Panc1 (cell line): Measurements from ENCODE around the gene PCSK7. TPM values are rescaled to one million over a fixed set of nuclear protein-coding genes. Genes with fewer than 3 reads are reported as not detected.

ENCODE experiments used
- ATAC-seq: fragments of 200-7000 bp; cut with Tn5 transposase; 2 replicates; pipeline ENCODE4 v1.9.1; 2020; ENCODE audit warnings: mild to moderate bottlenecking, moderate library complexity
- BruUV-seq: library from RNA; stranded (reverse); fragments of 400-500 nt; replicated peaks from 2 replicates; lab custom pipeline; 2021; lab: Mats Ljungman, UMichigan
- CTCF ChIA-PET: fragments of 300-600 bp; sonication (Branson Sonifier 250); formaldehyde crosslinking; loops from one replicate; lab custom pipeline; 2022; ENCODE audit warnings: antibody characterized with exemption; lab: Charles Lee
- POLR2A ChIA-PET: fragments of 300-600 bp; sonication (Branson Sonifier 250); formaldehyde crosslinking; loops from one replicate; lab custom pipeline; 2022; ENCODE audit warnings: antibody characterized with exemption; lab: Charles Lee
- DNase-seq: peaks from one replicate; pipeline ENCODE4 v3.0.0-alpha.2; 2010; ENCODE audit warnings: low read depth, low spot score
- H3K27ac ChIP-seq: 2 replicates; pipeline ENCODE4 v1.5.1; 2011; ENCODE audit warnings: mild to moderate bottlenecking, low read length, inconsistent platforms
- H3K27me3 ChIP-seq: fragments of 200-500 bp; sonication (Bioruptor generic); 2 replicates; pipeline ENCODE4 v1.6.0; 2014; ENCODE audit warnings: low read length, inconsistent platforms; ENCODE audit not compliant: control insufficient read depth, insufficient read depth
- H3K36me3 ChIP-seq: fragments of 200-500 bp; sonication (Bioruptor generic); 2 replicates; pipeline ENCODE4 v1.5.1; 2014; ENCODE audit warnings: inconsistent platforms, mild to moderate bottlenecking, low read length, moderate library complexity; ENCODE audit not compliant: control insufficient read depth, insufficient read depth
- H3K4me1 ChIP-seq: 2 replicates; pipeline ENCODE4 v1.5.1; 2011; ENCODE audit warnings: inconsistent platforms, mild to moderate bottlenecking, low read length, moderate library complexity; ENCODE audit not compliant: control insufficient read depth, insufficient read depth
- H3K4me3 ChIP-seq, 2 experiments: 2 replicates each; pipeline ENCODE4 v1.5.1; 2011 to 2012; ENCODE audit warnings: low read depth in 2 of 2, low read length in 2 of 2, mild to moderate bottlenecking in 2 of 2, inconsistent platforms in 1 of 2, moderate library complexity in 1 of 2
- H3K9me3 ChIP-seq: fragments of 200-500 bp; sonication (Bioruptor generic); 2 replicates; pipeline ENCODE4 v1.5.1; 2014; ENCODE audit warnings: low read depth, mild to moderate bottlenecking, inconsistent platforms, low read length, moderate library complexity; ENCODE audit not compliant: control insufficient read depth, insufficient read depth
- POLR2AphosphoS5 ChIP-seq: IDR thresholded peaks from 2 replicates; pipeline ENCODE4 v1.6.1; 2012; ENCODE audit warnings: mild to moderate bottlenecking, low read depth, low read length, moderate library complexity
- SIN3A ChIP-seq: IDR thresholded peaks from 2 replicates; pipeline ENCODE4 v1.6.1; 2012; ENCODE audit warnings: low read depth, mild to moderate bottlenecking, low read length, moderate library complexity, borderline replicate concordance; ENCODE audit not compliant: insufficient read depth
- TCF7L2 ChIP-seq: IDR thresholded peaks from 2 replicates; pipeline ENCODE4 v1.6.1; 2011; ENCODE audit warnings: mild to moderate bottlenecking, low read depth, low read length, inconsistent platforms
- in situ Hi-C: cut with HindIII; loops from 2 replicates; pipeline ENCODE4 v1.10.0; 2016; ENCODE audit warnings: low sequenced_read_pairs, low pct_unique_long_range_greater_than_20kb
- intact Hi-C: fragments of 100-400 bp; cut with micrococcal nuclease; formaldehyde crosslinking; loops from one replicate; pipeline ENCODE4 v1.10.0; 2022; ENCODE audit not compliant: unreplicated experiment
- total RNA-seq: library from RNA; stranded (reverse); gene quantifications from one replicate; pipeline ENCODE4 v1.2.1, GENCODE V29; 2021; ENCODE audit not compliant: unreplicated experiment
- TF ChIP-seq, protein P1 (sequence below), 2 experiments: IDR thresholded peaks; 2 replicates each; pipeline ENCODE4 v1.6.1; 2011 to 2012; ENCODE audit warnings: low read depth in 2 of 2, control low read depth in 1 of 2, low read length in 1 of 2, mild to moderate bottlenecking in 1 of 2, moderate library complexity in 1 of 2; ENCODE audit not compliant: insufficient read depth in 1 of 2
- TF ChIP-seq, protein P2 (sequence below): fragments of 450-650 bp; IDR thresholded peaks from 2 replicates; pipeline ENCODE4 v1.5.1; 2017; ENCODE audit warnings: mild to moderate bottlenecking

The PCSK7 gene
- total RNA-seq, 1 experiment from 2014 or later = 60.6 TPM

- in situ Hi-C loops = no loop called here
- intact Hi-C loops = loop anchor here (10.0 kb wide), 1 partner anchor 53 kb away; no protein-coding TSS in a partner anchor
- DNase-seq = no peak
- no peak overlapping the region for H3K27ac ChIP-seq
- H3K4me3 ChIP-seq = no peak overlapping the region
- H3K9me3 ChIP-seq = no peaks in the 10 kb centered on the region
- H3K4me1 ChIP-seq = peaks cover 2% of the 10 kb centered on the region
- no peak for TF ChIP-seq TCF7L2
- no peak; the same call in 1 of the 2 replicates for TF ChIP-seq POLR2AphosphoS5
- no peak for TF ChIP-seq SIN3A
- TF ChIP-seq, protein P1, sequence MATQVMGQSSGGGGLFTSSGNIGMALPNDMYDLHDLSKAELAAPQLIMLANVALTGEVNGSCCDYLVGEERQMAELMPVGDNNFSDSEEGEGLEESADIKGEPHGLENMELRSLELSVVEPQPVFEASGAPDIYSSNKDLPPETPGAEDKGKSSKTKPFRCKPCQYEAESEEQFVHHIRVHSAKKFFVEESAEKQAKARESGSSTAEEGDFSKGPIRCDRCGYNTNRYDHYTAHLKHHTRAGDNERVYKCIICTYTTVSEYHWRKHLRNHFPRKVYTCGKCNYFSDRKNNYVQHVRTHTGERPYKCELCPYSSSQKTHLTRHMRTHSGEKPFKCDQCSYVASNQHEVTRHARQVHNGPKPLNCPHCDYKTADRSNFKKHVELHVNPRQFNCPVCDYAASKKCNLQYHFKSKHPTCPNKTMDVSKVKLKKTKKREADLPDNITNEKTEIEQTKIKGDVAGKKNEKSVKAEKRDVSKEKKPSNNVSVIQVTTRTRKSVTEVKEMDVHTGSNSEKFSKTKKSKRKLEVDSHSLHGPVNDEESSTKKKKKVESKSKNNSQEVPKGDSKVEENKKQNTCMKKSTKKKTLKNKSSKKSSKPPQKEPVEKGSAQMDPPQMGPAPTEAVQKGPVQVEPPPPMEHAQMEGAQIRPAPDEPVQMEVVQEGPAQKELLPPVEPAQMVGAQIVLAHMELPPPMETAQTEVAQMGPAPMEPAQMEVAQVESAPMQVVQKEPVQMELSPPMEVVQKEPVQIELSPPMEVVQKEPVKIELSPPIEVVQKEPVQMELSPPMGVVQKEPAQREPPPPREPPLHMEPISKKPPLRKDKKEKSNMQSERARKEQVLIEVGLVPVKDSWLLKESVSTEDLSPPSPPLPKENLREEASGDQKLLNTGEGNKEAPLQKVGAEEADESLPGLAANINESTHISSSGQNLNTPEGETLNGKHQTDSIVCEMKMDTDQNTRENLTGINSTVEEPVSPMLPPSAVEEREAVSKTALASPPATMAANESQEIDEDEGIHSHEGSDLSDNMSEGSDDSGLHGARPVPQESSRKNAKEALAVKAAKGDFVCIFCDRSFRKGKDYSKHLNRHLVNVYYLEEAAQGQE (IDR thresholded peaks at IDR 0.05; ENCODE audit: insufficient read depth in 1 of 2, low read depth in 2 of 2, low read length in 1 of 2) = no peak
- TF ChIP-seq, protein P2, sequence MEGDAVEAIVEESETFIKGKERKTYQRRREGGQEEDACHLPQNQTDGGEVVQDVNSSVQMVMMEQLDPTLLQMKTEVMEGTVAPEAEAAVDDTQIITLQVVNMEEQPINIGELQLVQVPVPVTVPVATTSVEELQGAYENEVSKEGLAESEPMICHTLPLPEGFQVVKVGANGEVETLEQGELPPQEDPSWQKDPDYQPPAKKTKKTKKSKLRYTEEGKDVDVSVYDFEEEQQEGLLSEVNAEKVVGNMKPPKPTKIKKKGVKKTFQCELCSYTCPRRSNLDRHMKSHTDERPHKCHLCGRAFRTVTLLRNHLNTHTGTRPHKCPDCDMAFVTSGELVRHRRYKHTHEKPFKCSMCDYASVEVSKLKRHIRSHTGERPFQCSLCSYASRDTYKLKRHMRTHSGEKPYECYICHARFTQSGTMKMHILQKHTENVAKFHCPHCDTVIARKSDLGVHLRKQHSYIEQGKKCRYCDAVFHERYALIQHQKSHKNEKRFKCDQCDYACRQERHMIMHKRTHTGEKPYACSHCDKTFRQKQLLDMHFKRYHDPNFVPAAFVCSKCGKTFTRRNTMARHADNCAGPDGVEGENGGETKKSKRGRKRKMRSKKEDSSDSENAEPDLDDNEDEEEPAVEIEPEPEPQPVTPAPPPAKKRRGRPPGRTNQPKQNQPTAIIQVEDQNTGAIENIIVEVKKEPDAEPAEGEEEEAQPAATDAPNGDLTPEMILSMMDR = no peak
- CTCF ChIA-PET = no interaction called here
- POLR2A ChIA-PET = no interaction called here
- no peaks in the 10 kb centered on the region for H3K27me3 ChIP-seq
- BruUV-seq = no TSS peak
- peaks cover 30% of the 10 kb centered on the region for H3K36me3 ChIP-seq
- no peak for ATAC-seq
These were observed 60.3 kb downstream of the PCSK7 start for GRCh38 chr11:117171404-117172061.

- H3K4me1 ChIP-seq = peaks cover 2% of the 10 kb centered on the region
- H3K9me3 ChIP-seq = no peaks in the 10 kb centered on the region
- no peaks in the 10 kb centered on the region for H3K27me3 ChIP-seq
- CTCF ChIA-PET = no interaction called here
- H3K27ac ChIP-seq = no peak overlapping the region
- ATAC-seq = no peak
- in situ Hi-C loops (no loop called here), intact Hi-C loops (loop anchor here (10.0 kb wide), 1 partner anchor 54 kb away; no protein-coding TSS in a partner anchor)
- DNase-seq = no peak
- H3K36me3 ChIP-seq = peaks cover 35% of the 10 kb centered on the region
- BruUV-seq = no TSS peak
- TF ChIP-seq SIN3A (no peak), TCF7L2 (no peak), POLR2AphosphoS5 (no peak)
- TF ChIP-seq, protein P1 (IDR thresholded peaks at IDR 0.05; ENCODE audit: insufficient read depth in 1 of 2, low read depth in 2 of 2, low read length in 1 of 2) = no peak
- TF ChIP-seq, protein P2 = no peak
- POLR2A ChIA-PET = no interaction called here
- no peak overlapping the region for H3K4me3 ChIP-seq
These were observed 60.9 kb downstream of the PCSK7 start for GRCh38 chr11:117171007-117171403.
